ENCODE data around the gene GRAMD4. TPM values are rescaled to one million over a fixed set of nuclear protein-coding genes. Genes with fewer than 3 reads are reported as not detected.

GRAMD4 gene
- total RNA-seq, 1 experiment from 2014 or later, result 18.4 TPM

- POLR2A ChIA-PET (ENCODE audit: low non-redundant PET), result no interaction called here
These were observed 52.5 kb downstream of the GRAMD4 start for GRCh38 chr22:46672731-46673130.

GRCh38 chr22:46673205-46673604, 53.0 kb downstream of the GRAMD4 start:
- POLR2A ChIA-PET (ENCODE audit: low non-redundant PET), result no interaction called here
- no peak overlapping the region for H3K27ac ChIP-seq (ENCODE audit: low read depth, low read length, poor library complexity, severe bottlenecking)
- no peaks in the 10 kb centered on the region for H3K36me3 ChIP-seq (ENCODE audit: insufficient read depth, low read length, poor library complexity, severe bottlenecking)
- no peak for TF ChIP-seq CTCF (conservative IDR thresholded peaks at IDR 0.05; ENCODE audit: low read depth, low read length)
- no peak for TF ChIP-seq EZH2 (IDR thresholded peaks at IDR 0.05; ENCODE audit: borderline replicate concordance, low read depth, low read length, poor library complexity, severe bottlenecking)
- BruUV-seq (replicated peaks), result no TSS peak
- no peaks in the 10 kb centered on the region for H3K4me1 ChIP-seq (ENCODE audit: insufficient read depth, low read length, poor library complexity, severe bottlenecking)
- intact Hi-C loops (cut with micrococcal nuclease; ENCODE audit: unreplicated experiment), result loop anchor here (10.0 kb wide), 1 partner anchor 108 kb away; no protein-coding TSS in a partner anchor
- no peak overlapping the region for H3K4me3 ChIP-seq (ENCODE audit: low read depth, low read length, poor library complexity, severe bottlenecking)
- H3K27me3 ChIP-seq (replicated peaks; ENCODE audit: insufficient read depth, low read depth, low read length, poor library complexity), result no peaks in the 10 kb centered on the region
- no peaks in the 10 kb centered on the region for H3K9me3 ChIP-seq (ENCODE audit: low read depth, low read length, poor library complexity, severe bottlenecking)
- CTCF ChIA-PET, result no interaction called here
- no peak for DNase-seq (ENCODE audit: low spot score)

More at GRCh38 chr22:46672731-46673130, 52.5 kb downstream of the GRAMD4 start:
- CTCF ChIA-PET, result no interaction called here
- Histone ChIP-seq H3K4me1 (ENCODE audit: insufficient read depth, low read length, poor library complexity, severe bottlenecking) (no peaks in the 10 kb centered on the region), H3K27me3 (replicated peaks; ENCODE audit: insufficient read depth, low read depth, low read length, poor library complexity) (no peaks in the 10 kb centered on the region), H3K4me3 (ENCODE audit: low read depth, low read length, poor library complexity, severe bottlenecking) (no peak overlapping the region), H3K27ac (ENCODE audit: low read depth, low read length, poor library complexity, severe bottlenecking) (no peak overlapping the region), H3K9me3 (ENCODE audit: low read depth, low read length, poor library complexity, severe bottlenecking) (no peaks in the 10 kb centered on the region), H3K36me3 (ENCODE audit: insufficient read depth, low read length, poor library complexity, severe bottlenecking) (no peaks in the 10 kb centered on the region)
- no peak for TF ChIP-seq CTCF (conservative IDR thresholded peaks at IDR 0.05; ENCODE audit: low read depth, low read length)
- no peak for TF ChIP-seq EZH2 (IDR thresholded peaks at IDR 0.05; ENCODE audit: borderline replicate concordance, low read depth, low read length, poor library complexity, severe bottlenecking)
- no TSS peak for BruUV-seq (replicated peaks)
- intact Hi-C loops (cut with micrococcal nuclease; ENCODE audit: unreplicated experiment), result loop anchor here (10.0 kb wide), 1 partner anchor 108 kb away; no protein-coding TSS in a partner anchor
- DNase-seq (ENCODE audit: low spot score), result no peak

GRCh38 chr22:46673662-46674236, 53.6 kb downstream of the GRAMD4 start:
- H3K27ac ChIP-seq (ENCODE audit: low read depth, low read length, poor library complexity, severe bottlenecking), result no peak overlapping the region
- no peak for DNase-seq (ENCODE audit: low spot score)
- no peak for TF ChIP-seq EZH2 (IDR thresholded peaks at IDR 0.05; ENCODE audit: borderline replicate concordance, low read depth, low read length, poor library complexity, severe bottlenecking)
- TF ChIP-seq CTCF (conservative IDR thresholded peaks at IDR 0.05; ENCODE audit: low read depth, low read length), result no peak
- ChIA-PET CTCF (no interaction called here), POLR2A (ENCODE audit: low non-redundant PET) (no interaction called here)
- H3K4me1 ChIP-seq (ENCODE audit: insufficient read depth, low read length, poor library complexity, severe bottlenecking), result peaks cover 2% of the 10 kb centered on the region
- H3K27me3 ChIP-seq (replicated peaks; ENCODE audit: insufficient read depth, low read depth, low read length, poor library complexity), result no peaks in the 10 kb centered on the region
- no peaks in the 10 kb centered on the region for H3K9me3 ChIP-seq (ENCODE audit: low read depth, low read length, poor library complexity, severe bottlenecking)
- intact Hi-C loops (cut with micrococcal nuclease; ENCODE audit: unreplicated experiment), result loop anchor here (10.0 kb wide), 1 partner anchor 109 kb away; no protein-coding TSS in a partner anchor
- no peaks in the 10 kb centered on the region for H3K36me3 ChIP-seq (ENCODE audit: insufficient read depth, low read length, poor library complexity, severe bottlenecking)
- BruUV-seq (replicated peaks), result no TSS peak
- H3K4me3 ChIP-seq (ENCODE audit: low read depth, low read length, poor library complexity, severe bottlenecking), result no peak overlapping the region
